Amniotic epithelial cell (primary cell): ENCODE results near the gene CTBP2.
"Not testable (repeated sequence)": the region's sequence is repeated elsewhere in the genome, so short reads cannot be mapped to it uniquely, and the experiment has no call there.

Experiments used
- DNase-seq: peaks from one replicate; pipeline ENCODE4 v3.0.0-alpha.2; 2010; ENCODE audit warnings: low read depth

Gene CTBP2

DNA sequence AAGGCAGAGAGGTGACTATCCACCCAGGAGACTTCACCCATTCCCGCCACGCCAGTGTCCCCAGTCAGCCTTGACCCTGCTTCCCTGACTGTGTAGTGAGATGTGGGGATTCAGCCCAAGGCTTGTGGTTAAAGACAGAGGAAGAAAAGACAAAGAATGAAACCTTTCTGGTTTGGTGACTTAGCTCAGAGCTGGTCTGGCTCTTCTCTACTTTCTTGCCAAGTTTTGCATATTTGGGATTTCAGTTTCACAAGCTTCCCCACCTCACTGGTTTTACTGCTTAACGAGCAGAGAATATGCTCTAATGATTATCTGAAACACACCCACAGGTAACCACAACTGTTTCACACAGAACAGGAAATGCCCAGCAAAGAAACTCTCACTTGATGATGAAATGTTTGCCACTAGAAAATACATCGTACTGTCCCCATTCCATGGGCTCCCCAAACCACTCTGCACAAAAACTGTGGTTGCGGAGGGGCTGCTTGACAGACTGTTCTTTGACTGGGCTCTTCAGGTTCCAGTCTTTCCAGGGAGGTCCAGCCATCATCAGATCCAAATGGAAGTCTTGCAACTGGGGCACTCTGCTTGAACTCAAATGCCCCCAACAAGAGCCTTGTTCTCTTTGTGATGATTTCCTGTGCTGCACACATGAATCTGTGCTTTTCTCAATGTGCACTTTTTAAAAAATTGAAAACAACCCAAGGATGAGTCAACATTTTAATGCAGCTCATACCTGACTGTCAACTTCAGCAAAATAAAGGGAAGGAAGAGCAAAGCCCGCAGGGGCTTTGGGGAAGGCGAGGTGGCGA is 95.5 kb downstream of the CTBP2 start:
- DNase-seq, result peak; percentile 81

GRCh38 chr10:125063256-125063925 is 97.0 kb downstream of the CTBP2 start:
- DNase-seq, result peak; percentile 34

- DNase-seq, result no peak
Observed at GRCh38 chr10:125062914-125063230, 97.5 kb downstream of the CTBP2 start.

GRCh38 chr10:125062227-125062913 is 98.0 kb downstream of the CTBP2 start:
- DNase-seq, result no peak

- no peak for DNase-seq
Observed at GRCh38 chr10:125061557-125062226, 98.7 kb downstream of the CTBP2 start.

DNA sequence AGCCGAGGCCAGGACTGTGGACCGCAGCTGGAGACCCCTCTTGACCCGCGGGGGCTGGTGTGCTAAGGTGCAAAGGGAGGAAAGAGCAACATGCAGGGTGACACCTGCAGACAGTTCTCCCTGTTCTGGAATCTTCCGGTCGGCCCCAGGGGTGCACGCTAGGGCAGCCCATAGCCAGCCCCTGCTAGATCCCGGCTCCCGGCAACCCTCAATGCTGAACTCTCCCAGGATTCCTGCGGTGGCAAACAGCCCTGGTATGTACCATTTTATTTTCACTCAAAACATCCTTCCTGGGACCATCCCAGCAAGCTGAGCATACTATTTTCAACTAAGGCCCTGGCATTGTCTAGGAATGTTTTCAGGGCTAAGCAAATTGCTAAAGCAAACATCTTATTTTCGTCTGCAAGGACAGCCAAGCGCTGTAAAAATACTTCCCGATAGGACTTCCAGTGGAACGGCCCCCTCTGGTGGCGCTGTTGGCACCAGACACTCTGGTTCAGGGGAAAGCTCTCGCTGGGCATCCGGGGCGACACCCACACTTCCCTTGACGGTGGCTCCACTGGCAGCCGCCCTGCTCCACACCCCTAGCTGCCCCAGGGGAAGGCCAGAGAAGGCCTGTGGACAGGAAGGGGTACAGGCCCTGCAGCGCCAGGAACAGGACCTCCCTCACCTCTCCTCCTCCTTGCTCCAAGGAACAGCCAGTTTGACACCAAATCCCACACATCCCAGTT is 99.4 kb downstream of the CTBP2 start:
- peak; percentile 75 for DNase-seq

DNA sequence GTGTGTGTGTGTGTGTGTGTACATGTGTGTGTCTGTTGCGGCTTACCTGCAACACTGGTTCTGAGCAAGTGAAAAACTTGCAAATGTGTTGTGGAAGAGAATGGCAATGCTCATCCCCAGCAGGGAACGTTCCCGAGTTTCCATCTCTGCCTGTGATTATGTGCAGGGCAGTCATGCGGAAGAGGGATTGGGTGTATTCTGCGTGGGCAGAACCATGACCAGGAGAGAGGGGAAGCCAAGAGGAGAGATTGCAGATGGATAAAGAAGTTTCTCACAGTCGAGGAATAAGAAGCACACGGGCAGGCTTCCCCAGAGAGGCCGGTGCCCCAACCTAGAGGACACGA is 99.9 kb downstream of the CTBP2 start:
- DNase-seq, result peak; percentile 83

- no peak for DNase-seq
Observed at GRCh38 chr10:125060026-125060425, 100.3 kb downstream of the CTBP2 start.

- not testable (repeated sequence) for DNase-seq
Observed at GRCh38 chr10:125059348-125059747, 101.0 kb downstream of the CTBP2 start.

DNA sequence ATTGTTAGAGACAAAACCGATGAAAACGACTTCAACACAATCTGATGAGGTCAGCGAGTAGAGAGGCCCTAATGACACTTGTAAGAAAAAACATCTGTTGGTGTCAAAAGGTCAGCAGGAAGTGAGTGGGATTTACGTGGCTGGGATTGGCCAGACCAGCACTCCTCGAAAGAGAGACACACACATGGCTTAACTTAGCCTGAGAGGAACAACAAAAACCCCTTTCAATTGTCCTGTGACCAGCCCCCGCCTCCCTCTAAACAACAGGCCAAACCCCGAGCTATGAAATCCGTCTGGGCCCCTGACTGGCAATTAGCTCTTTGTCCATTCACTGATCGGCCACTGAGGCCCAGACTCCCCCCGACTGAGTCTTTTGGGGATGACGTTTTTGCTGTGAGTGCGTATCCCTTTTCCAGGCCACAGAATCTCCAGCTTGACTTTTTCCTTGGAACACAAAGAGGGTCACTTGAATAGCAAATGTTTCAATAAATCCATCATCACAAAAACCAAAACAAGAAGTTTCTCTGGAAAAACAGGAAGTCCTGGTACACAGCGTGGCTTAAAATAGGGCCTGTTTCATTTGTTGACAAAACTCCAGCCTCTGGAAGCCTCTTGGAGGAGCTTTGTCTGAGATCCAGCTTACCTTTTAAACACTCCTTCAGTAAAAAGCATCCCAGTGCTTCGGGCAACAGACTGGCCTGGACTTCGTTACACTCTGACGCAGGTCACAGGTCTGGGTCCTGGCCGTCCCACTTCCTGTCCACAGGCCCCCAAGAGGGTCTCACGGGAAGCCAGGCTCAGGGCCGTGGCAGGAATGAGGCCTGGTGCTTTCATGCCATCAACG is 103.0 kb downstream of the CTBP2 start:
- peak; percentile 93 for DNase-seq

GRCh38 chr10:125056161-125057132 is 103.9 kb downstream of the CTBP2 start:
- no peak for DNase-seq

- no peak for DNase-seq
Observed at GRCh38 chr10:125055446-125055845, 104.9 kb downstream of the CTBP2 start.

DNA sequence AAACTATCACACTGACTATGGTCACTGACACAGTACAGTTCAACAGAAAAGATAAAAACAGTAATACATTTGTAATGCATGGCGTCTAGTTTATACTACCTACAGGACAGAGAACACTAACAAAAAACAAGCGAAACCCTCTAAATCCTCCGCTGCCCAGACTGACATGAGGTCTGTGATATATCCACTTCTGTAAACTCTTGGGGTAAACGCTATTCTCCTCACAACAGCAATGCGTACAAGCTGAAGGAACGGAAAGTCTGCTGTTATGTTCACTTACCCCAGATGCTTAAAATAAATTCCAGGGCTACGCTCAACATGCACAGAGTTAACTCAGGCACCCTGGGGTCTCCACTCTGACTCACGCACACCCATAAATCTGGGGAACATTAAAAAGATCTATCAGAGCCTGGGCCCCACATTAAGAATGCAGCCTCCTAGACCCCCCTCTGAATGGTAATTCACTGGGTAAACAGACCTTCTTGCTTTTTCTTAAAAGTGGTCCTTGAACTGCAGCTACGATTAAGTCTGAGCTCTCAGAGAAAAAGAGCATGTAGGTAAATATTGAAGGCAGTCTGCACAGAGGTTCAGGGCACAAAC is 105.6 kb downstream of the CTBP2 start:
- DNase-seq, result no peak

DNA sequence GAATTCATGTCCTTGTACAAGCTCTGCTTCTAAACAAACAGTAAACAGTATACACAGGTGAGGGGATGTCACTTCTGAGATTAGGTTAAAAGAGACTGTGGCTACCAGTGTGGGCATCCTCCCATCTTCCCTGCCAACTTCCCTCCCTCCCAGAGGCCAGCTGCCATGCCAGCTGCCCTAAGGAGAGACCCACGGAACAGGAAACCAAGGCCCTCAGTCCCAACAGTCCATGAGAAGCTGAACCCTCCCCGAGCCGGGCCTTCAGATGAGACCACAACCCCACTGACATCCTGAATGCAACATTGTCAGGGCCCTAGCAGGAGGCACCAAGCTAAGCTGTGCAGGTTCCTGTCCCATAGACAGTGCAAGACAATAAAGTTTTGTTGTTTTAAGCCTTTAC is 106.1 kb downstream of the CTBP2 start:
- no peak for DNase-seq

DNA sequence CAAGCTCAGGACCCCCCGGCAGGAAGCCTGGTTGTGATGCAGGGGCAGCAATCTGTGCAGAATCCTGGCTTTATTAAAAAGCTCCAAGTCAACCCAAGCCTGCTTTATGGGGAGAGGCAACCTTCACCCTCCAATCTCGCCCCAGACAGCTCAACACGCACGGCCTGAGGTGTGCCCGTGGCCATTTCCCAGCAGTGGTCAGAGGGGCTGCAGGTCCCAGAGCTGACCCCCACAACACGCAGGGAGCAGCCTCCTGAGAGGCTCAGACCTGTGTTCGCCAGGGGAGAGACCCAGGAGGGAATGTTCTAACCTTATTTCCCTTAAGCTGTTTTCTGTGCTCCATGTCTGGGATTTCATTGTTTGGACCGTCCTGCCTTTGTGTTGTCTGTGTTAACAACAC is 108.2 kb downstream of the CTBP2 start:
- no peak for DNase-seq

- peak; percentile 52 for DNase-seq
Observed at GRCh38 chr10:125050383-125050782, 110.0 kb downstream of the CTBP2 start.

DNA sequence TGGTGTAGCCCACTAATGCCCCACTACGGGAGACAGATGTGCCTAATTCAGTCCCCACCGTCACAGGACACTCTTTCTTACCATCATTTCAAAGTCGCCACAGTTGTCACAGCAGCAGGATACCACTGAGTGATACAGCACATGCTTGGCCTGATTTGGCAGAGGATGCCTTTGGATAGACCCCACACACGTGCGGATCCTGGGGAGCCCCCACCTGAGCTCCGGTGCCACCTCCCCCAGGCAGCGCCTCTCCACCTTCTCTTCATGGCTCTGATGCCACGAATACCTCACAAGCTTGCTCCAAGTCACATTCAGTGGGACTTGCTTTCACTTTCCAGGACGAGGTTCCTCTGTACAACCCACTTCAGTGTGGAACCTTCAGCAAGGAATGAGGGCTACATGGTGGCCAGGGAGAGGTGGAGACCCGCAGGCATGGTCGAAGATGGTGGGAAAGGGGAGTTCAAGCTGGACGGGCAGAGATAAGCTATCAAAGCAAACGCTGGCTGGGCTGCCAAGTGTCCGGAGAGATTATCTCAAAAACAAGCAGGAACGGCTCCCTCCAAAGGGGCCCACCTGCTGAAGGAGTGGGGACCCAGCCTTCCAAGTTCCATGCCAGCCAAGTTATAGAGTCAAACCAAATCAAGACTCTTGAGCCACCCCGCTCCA is 111.0 kb downstream of the CTBP2 start:
- DNase-seq, result no peak

- DNase-seq, result peak; percentile 79
Observed at GRCh38 chr10:125048094-125048864, 112.1 kb downstream of the CTBP2 start.
